Hepatocyte (in vitro differentiated cells): Measurements from ENCODE around the gene GFOD1.

Experiments
- EZH2 ChIP-seq: fragments of 200-600 bp; sonication (generic); IDR thresholded peaks from 2 replicates; pipeline ENCODE4 v1.6.1; 2016; ENCODE audit warnings: antibody characterized with exemption, mild to moderate bottlenecking, borderline replicate concordance
- TF ChIP-seq, protein P1 (sequence below): fragments of 200-600 bp; sonication (generic); IDR thresholded peaks from 2 replicates; pipeline ENCODE4 v1.5.1; 2016; ENCODE audit warnings: antibody characterized with exemption, mild to moderate bottlenecking; ENCODE audit not compliant: poor library complexity

DNA sequence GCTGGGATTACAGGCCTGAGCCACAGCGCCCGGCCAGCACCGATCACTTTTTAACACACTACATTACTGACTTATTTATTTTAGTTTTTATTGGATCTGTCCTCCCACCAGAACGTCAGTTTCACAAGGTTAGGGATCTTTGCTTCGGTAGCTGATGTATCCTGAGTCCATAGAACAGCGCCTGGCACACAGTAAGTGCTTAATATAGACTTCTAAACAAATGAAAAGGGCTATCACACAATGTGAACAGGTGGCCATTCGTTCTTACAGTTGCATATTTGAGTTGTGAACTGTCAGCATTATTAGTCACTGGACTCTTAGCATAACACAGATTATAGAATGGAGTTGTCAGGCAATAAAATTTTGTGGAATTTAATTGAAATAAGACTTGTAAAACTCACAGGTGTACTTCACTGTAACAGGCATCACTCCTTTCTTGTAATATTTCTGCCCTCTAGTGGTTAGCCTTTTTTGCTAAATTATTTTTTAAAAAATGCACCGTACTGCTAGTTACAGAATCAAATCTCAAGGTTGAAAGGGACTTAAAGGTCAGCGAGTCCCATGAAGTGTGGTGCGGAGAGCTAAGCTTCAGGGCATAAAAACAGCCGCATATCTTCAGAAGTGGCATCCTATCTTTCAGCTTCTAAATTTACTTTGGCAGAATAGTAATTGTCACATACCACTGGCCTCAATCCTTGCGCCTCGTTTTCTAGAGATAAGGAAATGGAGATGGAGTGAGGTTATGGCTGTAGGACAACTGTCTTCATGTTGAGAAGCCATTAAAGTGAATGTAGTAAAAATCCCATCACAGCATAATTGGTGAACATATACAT lies 155.7 kb downstream of the GFOD1 start:
- TF ChIP-seq, protein P1, sequence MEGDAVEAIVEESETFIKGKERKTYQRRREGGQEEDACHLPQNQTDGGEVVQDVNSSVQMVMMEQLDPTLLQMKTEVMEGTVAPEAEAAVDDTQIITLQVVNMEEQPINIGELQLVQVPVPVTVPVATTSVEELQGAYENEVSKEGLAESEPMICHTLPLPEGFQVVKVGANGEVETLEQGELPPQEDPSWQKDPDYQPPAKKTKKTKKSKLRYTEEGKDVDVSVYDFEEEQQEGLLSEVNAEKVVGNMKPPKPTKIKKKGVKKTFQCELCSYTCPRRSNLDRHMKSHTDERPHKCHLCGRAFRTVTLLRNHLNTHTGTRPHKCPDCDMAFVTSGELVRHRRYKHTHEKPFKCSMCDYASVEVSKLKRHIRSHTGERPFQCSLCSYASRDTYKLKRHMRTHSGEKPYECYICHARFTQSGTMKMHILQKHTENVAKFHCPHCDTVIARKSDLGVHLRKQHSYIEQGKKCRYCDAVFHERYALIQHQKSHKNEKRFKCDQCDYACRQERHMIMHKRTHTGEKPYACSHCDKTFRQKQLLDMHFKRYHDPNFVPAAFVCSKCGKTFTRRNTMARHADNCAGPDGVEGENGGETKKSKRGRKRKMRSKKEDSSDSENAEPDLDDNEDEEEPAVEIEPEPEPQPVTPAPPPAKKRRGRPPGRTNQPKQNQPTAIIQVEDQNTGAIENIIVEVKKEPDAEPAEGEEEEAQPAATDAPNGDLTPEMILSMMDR, result peak; percentile 72
- no peak for TF ChIP-seq EZH2
